K562 (cell line): Measurements from ENCODE around the gene IL10. TPM values are rescaled to one million over a fixed set of nuclear protein-coding genes. Genes with fewer than 3 reads are reported as not detected.

Experiments
- MECOM ChIP-seq: fragments of 250-450 bp; sonication (Bioruptor Pico); IDR thresholded peaks from 2 replicates; pipeline ENCODE4 v1.8.0; 2022; ENCODE audit warnings: inconsistent platforms
- PYGO2 ChIP-seq: fragments of 450-650 bp; IDR thresholded peaks from 2 replicates; pipeline ENCODE4 v1.6.1; 2016; ENCODE audit warnings: mild to moderate bottlenecking, missing genetic modification characterization, moderate library complexity, missing compliant biosample characterization
- SETDB1 ChIP-seq: IDR thresholded peaks from one replicate; pipeline ENCODE4 v1.6.1; 2012; ENCODE audit warnings: low read length, control low read depth, inconsistent platforms
- SMAD2 ChIP-seq: fragments of 150-350 bp; IDR thresholded peaks from 2 replicates; pipeline ENCODE4 v1.6.1; 2014; ENCODE audit warnings: low read depth, mild to moderate bottlenecking, low read length
- SOX6 ChIP-seq: fragments of 450-650 bp; IDR thresholded peaks from 2 replicates; pipeline ENCODE4 v1.6.1; 2014; ENCODE audit warnings: mild to moderate bottlenecking
- SREBF1 ChIP-seq: fragments of 150-350 bp; IDR thresholded peaks from 2 replicates; pipeline ENCODE4 v1.6.1; 2014; ENCODE audit warnings: antibody characterized with exemption, low read depth, low read length, borderline replicate concordance
- U2AF2 ChIP-seq: fragments of 200-400 bp; formaldehyde crosslinking; optimal IDR thresholded peaks from 2 replicates; pipeline ENCODE3; 2017; ENCODE audit warnings: low read depth, mild to moderate bottlenecking, low read length
- ZBTB40 ChIP-seq, 2 experiments: fragments of 450-650 bp in 1 of 2; sonication (generic) in 1 of 2; formaldehyde crosslinking in 1 of 2; IDR thresholded peaks; 2 replicates each; pipeline versions ENCODE4 v1.7.1 to v1.9.0; 2016 to 2022; ENCODE audit warnings: inconsistent platforms in 1 of 2, mild to moderate bottlenecking in 1 of 2, missing genetic modification reagents in 1 of 2
- ZNF766 ChIP-seq: fragments of 200-800 bp; sonication (Bioruptor generic); conservative IDR thresholded peaks from 2 replicates; pipeline ENCODE4 v1.6.1; 2016; ENCODE audit warnings: missing genetic modification characterization, missing compliant biosample characterization
- polyA plus RNA-seq, 8 experiments: library from polyadenylated mRNA; depleted of rRNA in 4 of 8; stranded (reverse) in 5 of 8; unstranded in 3 of 8; fragments of >200 nt; fragmentation: Nextera tagmentation in 2 of 8; fragmentation: Illumina TruSeq in 1 of 8; extraction: Ambion mirVana in 2 of 8; extraction: Trizol in 1 of 8; gene quantifications; 2 replicates each; pipeline versions ENCODE4 v1.2.1 to v1.2.3, GENCODE V29; 2011 to 2014; ENCODE audit warnings: inconsistent platforms in 1 of 8, missing spikeins in 1 of 8
- total RNA-seq, 7 experiments: library from RNA; depleted of rRNA in 6 of 7; stranded (reverse); fragments of >200 nt in 6 of 7; fragmentation: Illumina TruSeq in 2 of 7; extraction: Trizol in 2 of 7; gene quantifications; 2 replicates each; pipeline versions ENCODE4 v1.2.1 to v1.2.3, GENCODE V29; 2011 to 2021; ENCODE audit warnings: low replicate concordance in 1 of 7
- TF ChIP-seq, protein P1 (sequence below): fragments of 450-650 bp; IDR thresholded peaks from 2 replicates; pipeline ENCODE4 v1.7.1; 2018; ENCODE audit warnings: mild to moderate bottlenecking, low read depth; ENCODE audit not compliant: partially characterized antibody
- TF ChIP-seq, protein P2 (sequence below), 2 experiments: IDR thresholded peaks; 2 replicates each; pipeline ENCODE4 v1.6.1; 2011; ENCODE audit warnings: borderline replicate concordance in 1 of 2, control low read depth in 1 of 2, low read depth in 1 of 2, low read length in 1 of 2, mild to moderate bottlenecking in 1 of 2, mixed read lengths in 1 of 2, moderate library complexity in 1 of 2; ENCODE audit not compliant: insufficient read depth in 1 of 2, insufficient read length in 1 of 2, poor library complexity in 1 of 2, severe bottlenecking in 1 of 2; ENCODE audit errors: extremely low read depth in 1 of 2

Gene IL10
- total and polyA plus RNA-seq, 9 of the 15 experiments (the other 6 are each of a cell fraction or from before 2014, with no cell fraction given) = 0.29 TPM; not detected in 8

GRCh38 chr1:206816390-206817287 is 44.3 kb upstream of the IL10 start (continued):
- TF ChIP-seq, protein P1, sequence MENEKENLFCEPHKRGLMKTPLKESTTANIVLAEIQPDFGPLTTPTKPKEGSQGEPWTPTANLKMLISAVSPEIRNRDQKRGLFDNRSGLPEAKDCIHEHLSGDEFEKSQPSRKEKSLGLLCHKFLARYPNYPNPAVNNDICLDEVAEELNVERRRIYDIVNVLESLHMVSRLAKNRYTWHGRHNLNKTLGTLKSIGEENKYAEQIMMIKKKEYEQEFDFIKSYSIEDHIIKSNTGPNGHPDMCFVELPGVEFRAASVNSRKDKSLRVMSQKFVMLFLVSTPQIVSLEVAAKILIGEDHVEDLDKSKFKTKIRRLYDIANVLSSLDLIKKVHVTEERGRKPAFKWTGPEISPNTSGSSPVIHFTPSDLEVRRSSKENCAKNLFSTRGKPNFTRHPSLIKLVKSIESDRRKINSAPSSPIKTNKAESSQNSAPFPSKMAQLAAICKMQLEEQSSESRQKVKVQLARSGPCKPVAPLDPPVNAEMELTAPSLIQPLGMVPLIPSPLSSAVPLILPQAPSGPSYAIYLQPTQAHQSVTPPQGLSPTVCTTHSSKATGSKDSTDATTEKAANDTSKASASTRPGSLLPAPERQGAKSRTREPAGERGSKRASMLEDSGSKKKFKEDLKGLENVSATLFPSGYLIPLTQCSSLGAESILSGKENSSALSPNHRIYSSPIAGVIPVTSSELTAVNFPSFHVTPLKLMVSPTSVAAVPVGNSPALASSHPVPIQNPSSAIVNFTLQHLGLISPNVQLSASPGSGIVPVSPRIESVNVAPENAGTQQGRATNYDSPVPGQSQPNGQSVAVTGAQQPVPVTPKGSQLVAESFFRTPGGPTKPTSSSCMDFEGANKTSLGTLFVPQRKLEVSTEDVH = no peak
- TF ChIP-seq, protein P2, sequence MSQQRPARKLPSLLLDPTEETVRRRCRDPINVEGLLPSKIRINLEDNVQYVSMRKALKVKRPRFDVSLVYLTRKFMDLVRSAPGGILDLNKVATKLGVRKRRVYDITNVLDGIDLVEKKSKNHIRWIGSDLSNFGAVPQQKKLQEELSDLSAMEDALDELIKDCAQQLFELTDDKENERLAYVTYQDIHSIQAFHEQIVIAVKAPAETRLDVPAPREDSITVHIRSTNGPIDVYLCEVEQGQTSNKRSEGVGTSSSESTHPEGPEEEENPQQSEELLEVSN (IDR thresholded peaks at IDR 0.05; ENCODE audit: borderline replicate concordance in 1 of 2, extremely low read depth in 1 of 2, insufficient read depth in 1 of 2, insufficient read length in 1 of 2, low read depth in 1 of 2, low read length in 1 of 2, poor library complexity in 1 of 2, severe bottlenecking in 1 of 2) = no peak
- no peak for TF ChIP-seq U2AF2
- 0 out of 2 replicates have a peak, but pooled peaks have one; percentile 61 for TF ChIP-seq PYGO2 (tag)
- TF ChIP-seq ZNF766 (CRISPR knock-in tag) = peak; percentile 98
- peak; percentile 51; the same call in 1 of the 2 replicates for TF ChIP-seq SOX6
- no peak for TF ChIP-seq SMAD2
- no peak for TF ChIP-seq SREBF1
- TF ChIP-seq SETDB1 = no peak
- TF ChIP-seq ZBTB40 (IDR thresholded peaks at IDR 0.05) = peak; percentile 7
- no peak for TF ChIP-seq ZBTB40 (CRISPR knock-in tag; IDR thresholded peaks at IDR 0.05)
- TF ChIP-seq MECOM (CRISPR knock-in tag) = no peak
